K562 (cell line): Measurements from ENCODE around the gene CADPS2. TPM values are rescaled to one million over a fixed set of nuclear protein-coding genes. Genes with fewer than 3 reads are reported as not detected.

ENCODE experiments used
- HDAC3 ChIP-seq: fragments of 450-650 bp; IDR thresholded peaks from 2 replicates; pipeline ENCODE4 v1.6.1; 2018; ENCODE audit warnings: borderline replicate concordance, mild to moderate bottlenecking, moderate library complexity; ENCODE audit not compliant: partially characterized antibody
- KDM2B ChIP-seq: fragments of 250-450 bp; sonication (Bioruptor Pico); IDR thresholded peaks from 2 replicates; pipeline ENCODE4 v1.8.0; 2021; ENCODE audit warnings: mild to moderate bottlenecking, moderate library complexity
- KDM5B ChIP-seq: fragments of 200-600 bp; sonication (generic); IDR thresholded peaks from 2 replicates; pipeline ENCODE4 v1.6.1; 2012; ENCODE audit warnings: low read depth, mild to moderate bottlenecking, moderate library complexity, low read length, control low read depth, inconsistent platforms; ENCODE audit not compliant: insufficient replicate concordance
- LARP7 ChIP-seq: fragments of 450-650 bp; IDR thresholded peaks from 2 replicates; pipeline ENCODE4 v1.6.1; 2016
- TAL1 ChIP-seq: fragments of 450-650 bp; IDR thresholded peaks from 2 replicates; pipeline ENCODE4 v1.6.1; 2016; ENCODE audit warnings: mild to moderate bottlenecking
- ZNF318 ChIP-seq, 2 experiments: fragments of 450-650 bp; IDR thresholded peaks; 2 replicates each; pipeline ENCODE4 v1.6.1; 2016; ENCODE audit warnings: mild to moderate bottlenecking in 2 of 2, borderline replicate concordance in 1 of 2, low read depth in 1 of 2, moderate library complexity in 1 of 2
- polyA plus RNA-seq, 8 experiments: library from polyadenylated mRNA; depleted of rRNA in 4 of 8; stranded (reverse) in 5 of 8; unstranded in 3 of 8; fragments of >200 nt; fragmentation: Nextera tagmentation in 2 of 8; fragmentation: Illumina TruSeq in 1 of 8; extraction: Ambion mirVana in 2 of 8; extraction: Trizol in 1 of 8; gene quantifications; 2 replicates each; pipeline versions ENCODE4 v1.2.1 to v1.2.3, GENCODE V29; 2011 to 2014; ENCODE audit warnings: inconsistent platforms in 1 of 8, missing spikeins in 1 of 8
- total RNA-seq, 7 experiments: library from RNA; depleted of rRNA in 6 of 7; stranded (reverse); fragments of >200 nt in 6 of 7; fragmentation: Illumina TruSeq in 2 of 7; extraction: Trizol in 2 of 7; gene quantifications; 2 replicates each; pipeline versions ENCODE4 v1.2.1 to v1.2.3, GENCODE V29; 2011 to 2021; ENCODE audit warnings: low replicate concordance in 1 of 7

CADPS2 gene
- total and polyA plus RNA-seq, 9 of the 15 experiments (the other 6 are each of a cell fraction or from before 2014, with no cell fraction given): 0.03 to 0.14 (median 0.04) TPM; not detected in 1

DNA sequence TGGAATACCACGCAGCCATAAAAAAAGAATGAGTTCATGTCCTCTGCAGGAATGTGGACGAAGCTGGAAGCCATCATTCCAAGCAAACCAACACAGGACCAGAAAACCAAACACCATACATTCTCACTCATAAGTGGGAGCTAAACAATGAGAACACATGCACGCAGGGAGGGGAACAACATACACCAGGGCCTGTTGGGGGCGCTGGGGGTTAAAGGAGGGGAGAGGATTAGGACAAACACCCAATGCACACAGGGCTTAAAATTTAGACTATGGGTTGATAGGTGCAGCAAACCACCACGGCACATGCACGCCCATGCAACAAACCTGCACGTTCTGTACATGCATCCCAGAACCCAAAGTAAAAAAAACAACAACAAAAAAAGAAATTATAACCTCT, 210.6 kb downstream of the CADPS2 start (continued):
- TF ChIP-seq TAL1 (no peak), LARP7 (no peak), KDM5B (no peak), HDAC3 (no peak), ZNF318 (IDR thresholded peaks at IDR 0.05; ENCODE audit: borderline replicate concordance in 1 of 2, low read depth in 1 of 2) (no peak), KDM2B (no peak)
